K562 (cell line): Measurements from ENCODE around the gene EMC8.

Source experiments
- ATF3 ChIP-seq, 2 experiments: fragments of 450-650 bp in 1 of 2; sonication (generic) in 1 of 2; formaldehyde crosslinking in 1 of 2; IDR thresholded peaks in 1 of 2; conservative IDR thresholded peaks in 1 of 2; 2 replicates each; pipeline versions ENCODE4 v1.6.1 to v1.8.1; 2016 to 2023; ENCODE audit warnings: mild to moderate bottlenecking in 2 of 2, moderate library complexity in 2 of 2, inconsistent platforms in 1 of 2, missing genetic modification reagents in 1 of 2
- CHD1 ChIP-seq: fragments of 200-600 bp; sonication (generic); IDR thresholded peaks from one replicate; pipeline ENCODE4 v1.6.1; 2012; ENCODE audit warnings: mild to moderate bottlenecking, moderate library complexity, low read length, inconsistent platforms
- EP300 ChIP-seq: IDR thresholded peaks from 2 replicates; pipeline ENCODE4 v1.6.1; 2012; ENCODE audit warnings: low read length, improper control_type of control experiment
- NKRF ChIP-seq: fragments of 450-650 bp; IDR thresholded peaks from 2 replicates; pipeline ENCODE4 v1.6.1; 2016; ENCODE audit warnings: borderline replicate concordance
- NRF1 ChIP-seq, 2 experiments: fragments of 450-650 bp; IDR thresholded peaks in 1 of 2; conservative IDR thresholded peaks in 1 of 2; 2 replicates each; pipeline ENCODE4 v1.6.1; 2014; ENCODE audit warnings: mild to moderate bottlenecking in 2 of 2
- PKNOX1 ChIP-seq: fragments of 450-650 bp; IDR thresholded peaks from 2 replicates; pipeline ENCODE4 v1.6.1; 2016
- TSHZ1 ChIP-seq: fragments of 250-450 bp; sonication (Bioruptor Pico); IDR thresholded peaks from 2 replicates; pipeline ENCODE4 v1.4.0; 2020; ENCODE audit warnings: mild to moderate bottlenecking, moderate library complexity
- USF2 ChIP-seq: sonication (generic); formaldehyde crosslinking; IDR thresholded peaks from 2 replicates; pipeline ENCODE4 v1.5.0; 2020; ENCODE audit warnings: missing genetic modification reagents
- ZNF830 ChIP-seq: fragments of 250-450 bp; sonication (Bioruptor Pico); IDR thresholded peaks from 2 replicates; pipeline ENCODE4 v1.5.0; 2021; ENCODE audit warnings: mild to moderate bottlenecking

- no peak for TF ChIP-seq TSHZ1
- TF ChIP-seq CHD1 = no peak
- no peak for TF ChIP-seq USF2 (CRISPR knock-in tag)
- TF ChIP-seq NKRF = no peak
- TF ChIP-seq NRF1 (conservative IDR thresholded peaks at IDR 0.05 in 1 of 2, IDR thresholded peaks at IDR 0.05 in 1 of 2) = no peak
- TF ChIP-seq ZNF830 (CRISPR knock-in tag) = no peak
- no peak for TF ChIP-seq EP300
- TF ChIP-seq PKNOX1 = no peak
- TF ChIP-seq ATF3 (IDR thresholded peaks at IDR 0.05) = no peak
- TF ChIP-seq ATF3 (CRISPR knock-in tag; conservative IDR thresholded peaks at IDR 0.05) = no peak
These were observed 45.9 kb upstream of the EMC8 start for GRCh38 chr16:85845266-85845665.
